Left ventricle myocardium inferior (tissue), 1 donor: ENCODE measurements around the gene FGD4. TPM values are rescaled to one million over a fixed set of nuclear protein-coding genes. Genes with fewer than 3 reads are reported as not detected.

Experiments used
- DNase-seq: peaks from one replicate; pipeline ENCODE4 v3.0.0-alpha.2; 2020
- H3K27ac ChIP-seq: fragments of 200-600 bp; replicated peaks from 2 replicates; pipeline ENCODE4 v1.8.0; 2021
- H3K27me3 ChIP-seq: fragments of 200-600 bp; 2 replicates; pipeline ENCODE4 v1.8.0; 2021; ENCODE audit warnings: low read depth
- H3K36me3 ChIP-seq: fragments of 200-600 bp; 2 replicates; pipeline ENCODE4 v1.8.0; 2021
- H3K4me1 ChIP-seq: fragments of 200-600 bp; 2 replicates; pipeline ENCODE4 v1.8.0; 2021
- H3K4me3 ChIP-seq: fragments of 200-600 bp; 2 replicates; pipeline ENCODE4 v1.8.0; 2021; ENCODE audit warnings: mild to moderate bottlenecking, moderate library complexity
- H3K9me3 ChIP-seq: fragments of 200-600 bp; replicated peaks from 2 replicates; pipeline ENCODE4 v1.8.0; 2021
- CTCF ChIP-seq: fragments of 200-600 bp; IDR thresholded peaks from 2 replicates; pipeline ENCODE4 v1.8.0; 2021; ENCODE audit warnings: antibody characterized with exemption, mild to moderate bottlenecking, borderline replicate concordance
- intact Hi-C: fragments of 100-400 bp; cut with micrococcal nuclease; formaldehyde crosslinking; loops from one replicate; pipeline ENCODE4 v1.11.0; 2022
- total RNA-seq: library from RNA; stranded (reverse); fragmentation: NEBNext Ultra II Directional; extraction: Animal tissue kit (Norgen Biotek cat#: 25700); gene quantifications from one replicate; pipeline ENCODE4 v1.2.1, GENCODE V29; 2021
- donor health status: DM: no; HTN: yes; CAD: no; lungs with severe emphysema.

The FGD4 gene
- total RNA-seq, 1 donor from 2014 or later = 30.5 TPM

DNA sequence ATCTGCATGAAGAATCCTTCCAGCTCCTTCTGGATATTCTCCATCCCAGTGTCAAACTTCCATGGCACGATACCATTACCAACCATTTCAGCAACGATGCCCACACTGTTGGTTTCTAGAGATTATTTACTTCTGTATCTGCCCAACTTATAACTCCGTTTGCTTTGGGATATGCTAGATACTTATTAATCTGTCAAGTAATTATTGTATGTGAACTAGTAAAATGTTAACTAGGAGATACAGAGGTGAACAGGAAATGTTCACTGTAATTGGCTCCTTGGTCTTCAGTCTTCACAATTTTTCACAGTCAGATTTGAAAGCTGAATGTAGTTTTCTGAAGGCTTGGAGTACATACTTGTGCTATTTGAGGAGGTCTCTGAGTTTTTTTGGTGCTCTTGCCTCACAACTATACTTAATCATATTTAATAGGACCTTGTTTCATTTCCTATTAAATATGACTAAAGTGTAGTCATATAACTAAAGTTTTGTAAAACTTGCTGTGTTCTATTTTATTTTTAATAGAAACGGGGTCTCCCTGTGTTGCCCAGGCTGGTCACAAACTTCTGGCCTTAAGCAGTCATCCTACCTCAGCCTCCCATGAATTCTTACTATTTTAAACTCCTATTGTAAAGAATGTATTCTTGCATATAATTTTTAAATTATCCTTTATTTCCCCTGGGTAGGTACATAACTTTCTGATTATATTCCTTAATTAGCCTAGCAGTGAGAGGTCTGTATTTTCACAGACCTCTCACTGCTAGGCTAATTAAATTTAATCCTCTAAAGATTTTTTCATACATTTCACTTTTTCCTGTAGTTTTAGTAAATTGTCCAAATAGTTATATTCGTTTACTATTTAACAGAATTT lies 79.7 kb downstream of the FGD4 start:
- peaks cover 36% of the 10 kb centered on the region for H3K4me1 ChIP-seq
- H3K36me3 ChIP-seq = no peaks in the 10 kb centered on the region
- no peaks in the 10 kb centered on the region for H3K9me3 ChIP-seq
- intact Hi-C loops = no loop called here
- no peak overlapping the region for H3K27ac ChIP-seq
- H3K27me3 ChIP-seq = no peaks in the 10 kb centered on the region
- no peak overlapping the region for H3K4me3 ChIP-seq
- no peak for TF ChIP-seq CTCF
- no peak for DNase-seq

DNA sequence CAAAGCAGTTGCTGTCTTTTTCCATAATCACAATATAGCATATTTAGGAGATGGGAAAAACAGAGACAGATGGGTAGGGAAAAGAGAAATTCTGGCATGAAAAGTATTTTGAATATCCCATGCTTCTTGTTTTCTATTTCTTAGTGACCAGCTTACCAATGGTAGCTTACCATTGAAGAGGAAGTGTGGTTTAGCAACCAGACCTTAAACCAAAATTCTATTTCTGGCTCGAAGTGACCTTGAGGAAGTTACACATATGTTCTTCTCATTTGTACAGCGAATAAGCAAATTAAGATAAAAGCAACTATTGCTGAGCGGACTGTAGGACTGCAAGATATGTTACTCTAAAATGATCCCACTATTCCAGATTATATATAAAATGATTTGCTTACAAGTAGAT lies 82.9 kb downstream of the FGD4 start:
- peaks cover 48% of the 10 kb centered on the region for H3K4me1 ChIP-seq
- DNase-seq = no peak
- no peak for TF ChIP-seq CTCF
- H3K9me3 ChIP-seq = no peaks in the 10 kb centered on the region
- H3K27ac ChIP-seq = peak overlapping the region; percentile 70
- no peaks in the 10 kb centered on the region for H3K36me3 ChIP-seq
- no peaks in the 10 kb centered on the region for H3K27me3 ChIP-seq
- intact Hi-C loops = no loop called here
- peak overlapping the region; percentile 22 for H3K4me3 ChIP-seq

- DNase-seq = no peak
- Histone ChIP-seq H3K27ac (peak overlapping the region; percentile 70), H3K4me1 (peaks cover 60% of the 10 kb centered on the region), H3K4me3 (no peak overlapping the region), H3K36me3 (no peaks in the 10 kb centered on the region), H3K27me3 (no peaks in the 10 kb centered on the region), H3K9me3 (no peaks in the 10 kb centered on the region)
- intact Hi-C loops = no loop called here
- no peak for TF ChIP-seq CTCF
Measured at GRCh38 chr12:32483499-32483898, 84.1 kb downstream of the FGD4 start.

- Histone ChIP-seq H3K27me3 (no peaks in the 10 kb centered on the region), H3K36me3 (no peaks in the 10 kb centered on the region), H3K9me3 (no peaks in the 10 kb centered on the region), H3K4me1 (peaks cover 65% of the 10 kb centered on the region), H3K27ac (peak overlapping the region; percentile 70), H3K4me3 (no peak overlapping the region)
- TF ChIP-seq CTCF = no peak
- no peak for DNase-seq
- intact Hi-C loops = no loop called here
Measured at GRCh38 chr12:32483993-32484392, 84.6 kb downstream of the FGD4 start.

DNA sequence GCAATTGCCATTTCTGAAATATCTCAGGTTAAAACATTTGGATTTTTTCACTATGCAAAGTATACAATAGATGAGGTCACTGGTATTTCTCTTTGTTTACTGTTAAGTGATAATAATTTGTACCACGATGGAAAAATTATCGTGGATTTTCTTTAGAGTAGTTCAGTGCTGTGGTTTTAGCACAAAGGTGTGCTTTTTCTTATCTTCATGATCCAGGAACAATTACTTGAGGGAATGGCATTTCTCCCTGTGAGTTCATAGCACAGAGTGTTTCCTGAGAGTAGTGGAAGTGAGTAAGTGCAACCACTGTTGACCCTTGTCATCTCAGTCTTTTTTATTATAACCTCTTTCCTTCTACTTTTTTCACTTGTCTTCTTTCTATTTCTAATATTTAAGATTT lies 86.8 kb downstream of the FGD4 start:
- peak overlapping the region; percentile 11 for H3K4me3 ChIP-seq
- peaks cover 66% of the 10 kb centered on the region for H3K4me1 ChIP-seq
- H3K36me3 ChIP-seq = no peaks in the 10 kb centered on the region
- H3K27ac ChIP-seq = peak overlapping the region; percentile 60
- no peaks in the 10 kb centered on the region for H3K9me3 ChIP-seq
- H3K27me3 ChIP-seq = no peaks in the 10 kb centered on the region
- TF ChIP-seq CTCF = no peak
- intact Hi-C loops = no loop called here
- no peak for DNase-seq
